SK-N-SH treated with all-trans-retinoic acid at 6 μM for 48 hours (cell line): ENCODE measurements around the gene PSRC1.

ENCODE experiments used
- ARNTL ChIP-seq: fragments of 450-650 bp; formaldehyde crosslinking; IDR thresholded peaks from 2 replicates; pipeline ENCODE4 v1.5.0; 2020; ENCODE audit warnings: low read depth, mild to moderate bottlenecking, moderate library complexity, borderline replicate concordance
- PATZ1 ChIP-seq: fragments of 250-450 bp; sonication (Bioruptor Pico); IDR thresholded peaks from 2 replicates; pipeline ENCODE4 v1.8.0; 2020; ENCODE audit warnings: mild to moderate bottlenecking, moderate library complexity, borderline replicate concordance
- SNAI2 ChIP-seq: fragments of 250-450 bp; sonication (Bioruptor Pico); IDR thresholded peaks from 2 replicates; pipeline ENCODE4 v1.5.0; 2020; ENCODE audit warnings: mild to moderate bottlenecking, moderate library complexity
- ZC3H10 ChIP-seq: fragments of 250-450 bp; sonication (Bioruptor Pico); IDR thresholded peaks from 2 replicates; pipeline ENCODE4 v1.5.1; 2021; ENCODE audit warnings: mild to moderate bottlenecking, moderate library complexity
- ZFP3 ChIP-seq: fragments of 250-450 bp; sonication (Bioruptor Pico); IDR thresholded peaks from 2 replicates; pipeline ENCODE4 v1.5.0; 2020; ENCODE audit warnings: mild to moderate bottlenecking, moderate library complexity
- ZFP30 ChIP-seq: fragments of 450-650 bp; formaldehyde crosslinking; IDR thresholded peaks from 2 replicates; pipeline ENCODE4 v1.5.0; 2022; ENCODE audit warnings: mild to moderate bottlenecking, moderate library complexity
- ZNF8 ChIP-seq: fragments of 450-650 bp; formaldehyde crosslinking; IDR thresholded peaks from 2 replicates; pipeline ENCODE4 v1.5.0; 2020; ENCODE audit warnings: mild to moderate bottlenecking, moderate library complexity

- TF ChIP-seq ZNF8 (CRISPR knock-in tag), result no peak
- TF ChIP-seq ZFP3, result no peak
- no peak for TF ChIP-seq ZC3H10 (CRISPR knock-in tag)
- TF ChIP-seq ARNTL (CRISPR knock-in tag), result no peak
- no peak for TF ChIP-seq PATZ1 (CRISPR knock-in tag)
- no peak for TF ChIP-seq ZFP30 (CRISPR knock-in tag)
- TF ChIP-seq SNAI2 (CRISPR knock-in tag), result no peak
Measured at GRCh38 chr1:109290998-109291397, 8.1 kb upstream of the PSRC1 start.
